ENCODE measurements around the gene NDOR1.

Gene NDOR1

GRCh38 chr9:137167747-137168572, 37.5 kb upstream of the NDOR1 start:
- DNase-seq: peak; percentile 65

GRCh38 chr9:137168573-137168903, 37.0 kb upstream of the NDOR1 start:
- DNase-seq: no peak

DNA sequence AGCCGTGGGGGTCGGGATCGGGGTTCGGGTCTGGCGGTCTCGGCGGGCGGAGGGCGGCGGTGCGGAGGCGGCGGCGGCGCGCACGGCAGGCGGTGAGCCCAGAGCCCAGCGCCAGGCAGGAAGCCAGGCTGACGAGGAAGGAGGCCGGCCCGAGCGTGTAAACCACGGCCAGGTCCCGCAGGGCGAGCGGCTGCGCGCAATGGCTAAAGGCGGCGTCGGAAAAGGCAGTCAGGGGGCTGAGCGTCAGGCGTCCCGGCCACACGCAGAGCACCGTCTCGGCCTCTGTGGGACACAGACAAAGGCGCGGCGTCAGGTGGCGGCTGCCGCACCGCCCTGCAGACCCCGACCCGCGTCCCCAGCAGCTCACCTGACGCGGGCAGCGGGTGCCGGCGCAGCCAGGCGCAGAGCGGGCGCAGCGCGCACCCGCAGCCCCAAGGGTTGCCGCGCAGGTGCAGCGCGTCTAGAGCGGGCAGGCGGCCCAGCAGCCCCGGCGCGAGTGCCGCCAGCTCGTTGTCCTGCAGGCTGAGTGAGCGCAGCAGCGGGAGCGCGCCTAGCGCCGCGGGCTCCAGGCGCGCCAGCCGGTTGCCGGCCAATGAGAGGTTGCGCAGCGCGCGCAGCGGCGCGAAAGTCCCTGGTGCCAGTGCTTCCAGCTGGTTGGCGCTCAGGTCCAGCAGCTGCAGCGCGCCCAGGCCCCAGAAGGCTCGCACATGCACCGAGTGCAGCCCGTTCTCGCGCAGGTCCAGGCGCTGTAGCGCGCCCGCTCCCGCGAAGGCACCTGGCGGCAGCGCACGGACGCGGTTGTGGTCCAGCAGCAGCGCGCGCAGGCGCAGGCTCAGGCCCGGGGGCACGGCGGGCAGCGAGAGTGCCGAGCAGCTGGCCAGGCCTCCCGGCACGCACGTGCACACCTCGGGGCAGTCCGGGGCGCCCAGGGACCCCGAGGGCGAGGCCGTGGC, 36.3 kb upstream of the NDOR1 start:
- peak; percentile 57 for DNase-seq

DNA sequence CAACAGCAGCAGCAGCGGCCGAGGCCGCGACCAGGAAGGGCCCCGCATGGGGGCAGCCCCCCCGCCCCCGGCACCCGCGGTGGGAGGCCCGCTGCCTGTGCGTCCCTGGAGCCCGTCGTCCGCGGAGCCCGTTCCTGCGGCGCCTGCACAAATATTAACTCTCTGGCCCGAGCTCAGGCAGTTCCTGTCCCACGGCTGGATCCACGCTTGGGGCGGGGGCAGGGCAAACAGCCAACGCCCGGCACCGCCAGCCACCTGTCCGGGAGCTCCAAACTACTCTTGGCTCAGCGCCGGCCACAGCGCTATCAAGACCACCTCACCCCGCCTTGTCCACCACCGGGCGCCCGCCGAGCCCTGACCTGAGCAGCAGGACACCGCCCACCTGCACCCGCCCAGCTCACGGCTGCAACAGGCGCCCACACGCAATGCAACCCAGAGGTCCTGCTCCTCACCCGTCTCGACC, 35.6 kb upstream of the NDOR1 start, which contains the start of gene LRRC26:
TSS of gene LRRC26 (minus strand) at position 156 of the 463 bp plus-strand sequence. CDS start at position 48, 108 bp downstream.
- DNase-seq: no peak

- DNase-seq: no peak
Observed at GRCh38 chr9:137170486-137171148, 34.9 kb upstream of the NDOR1 start.

DNA sequence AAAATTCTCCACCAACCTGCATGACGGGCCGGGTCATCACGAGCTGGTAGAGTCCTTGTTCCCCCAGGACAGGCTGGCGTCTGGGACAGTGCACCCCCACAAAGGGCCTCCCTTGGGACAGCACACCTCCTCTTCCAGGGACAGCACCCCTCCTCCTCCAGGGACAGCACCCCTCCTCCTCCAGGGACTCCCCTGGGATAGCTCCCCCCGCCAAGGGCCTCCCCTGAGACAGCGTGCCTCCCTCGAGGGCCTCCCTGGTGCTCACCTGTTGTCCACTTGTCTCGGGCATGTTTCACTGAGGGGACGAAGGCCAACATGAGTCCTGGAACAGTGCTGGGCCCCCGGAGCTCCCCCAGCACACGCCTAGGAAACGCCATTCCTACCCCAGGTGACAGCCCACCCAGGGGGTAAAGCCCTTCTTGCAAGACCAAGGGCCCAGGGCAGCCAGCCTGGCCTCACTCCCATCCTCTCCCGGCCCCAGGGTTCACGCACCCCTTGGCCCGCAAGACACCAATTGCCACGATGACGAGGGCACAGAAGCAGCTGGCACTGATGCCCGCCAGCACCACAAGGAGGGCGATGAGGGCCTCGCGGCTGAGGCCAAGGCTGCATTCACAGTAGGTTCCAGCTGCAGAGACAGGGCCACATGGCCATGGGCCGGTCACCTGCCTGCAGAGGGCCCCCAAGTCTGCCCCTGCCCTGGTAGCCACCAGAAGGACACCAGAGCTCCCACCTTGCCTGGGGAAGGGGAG, 34.2 kb upstream of the NDOR1 start:
- DNase-seq: no peak

DNA sequence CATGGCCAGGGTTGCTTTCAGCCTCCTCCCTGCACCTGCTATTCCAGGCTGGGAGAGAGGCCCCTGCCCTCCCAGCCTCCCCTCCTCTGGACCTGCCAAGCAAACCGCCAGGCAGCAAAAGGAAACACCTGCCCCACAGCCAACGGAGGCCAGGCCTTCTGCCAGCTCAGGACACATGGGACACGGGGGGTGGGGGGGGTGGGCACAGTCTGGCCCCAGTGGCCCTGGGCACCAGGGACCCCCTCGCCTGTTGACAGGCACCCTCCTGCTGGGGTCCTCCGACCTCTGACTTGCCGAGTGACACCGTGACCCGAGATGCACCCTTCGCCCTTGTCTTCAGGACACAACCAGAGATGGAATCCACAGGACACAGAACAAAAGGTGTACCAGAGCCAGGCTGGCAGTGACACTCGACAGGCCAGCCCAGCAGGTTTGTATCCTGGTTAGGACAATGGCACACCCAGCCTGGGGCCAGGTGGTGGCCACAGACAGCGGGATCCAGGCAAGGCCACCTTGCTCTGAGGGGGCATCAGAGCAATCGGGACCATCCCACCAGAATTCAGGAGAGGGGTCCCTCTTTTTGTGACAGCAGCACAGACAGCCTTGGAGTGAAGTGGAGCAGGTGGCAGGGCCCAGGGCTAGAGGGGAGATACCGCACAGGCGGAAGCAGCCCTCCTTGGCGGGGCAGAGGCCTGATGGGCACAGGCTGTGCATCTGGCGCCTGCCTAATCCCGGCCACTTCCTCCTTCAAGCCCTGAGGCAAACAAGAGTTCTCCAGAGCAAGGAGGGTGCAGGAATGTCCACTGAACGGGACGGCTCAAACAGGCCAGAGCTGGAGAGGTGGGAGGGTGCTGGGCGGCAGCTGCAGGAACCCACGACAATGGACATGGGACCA, 32.4 kb upstream of the NDOR1 start:
- peak; percentile 68 for DNase-seq

GRCh38 chr9:137173796-137174664, 31.5 kb upstream of the NDOR1 start:
- DNase-seq: no peak

DNA sequence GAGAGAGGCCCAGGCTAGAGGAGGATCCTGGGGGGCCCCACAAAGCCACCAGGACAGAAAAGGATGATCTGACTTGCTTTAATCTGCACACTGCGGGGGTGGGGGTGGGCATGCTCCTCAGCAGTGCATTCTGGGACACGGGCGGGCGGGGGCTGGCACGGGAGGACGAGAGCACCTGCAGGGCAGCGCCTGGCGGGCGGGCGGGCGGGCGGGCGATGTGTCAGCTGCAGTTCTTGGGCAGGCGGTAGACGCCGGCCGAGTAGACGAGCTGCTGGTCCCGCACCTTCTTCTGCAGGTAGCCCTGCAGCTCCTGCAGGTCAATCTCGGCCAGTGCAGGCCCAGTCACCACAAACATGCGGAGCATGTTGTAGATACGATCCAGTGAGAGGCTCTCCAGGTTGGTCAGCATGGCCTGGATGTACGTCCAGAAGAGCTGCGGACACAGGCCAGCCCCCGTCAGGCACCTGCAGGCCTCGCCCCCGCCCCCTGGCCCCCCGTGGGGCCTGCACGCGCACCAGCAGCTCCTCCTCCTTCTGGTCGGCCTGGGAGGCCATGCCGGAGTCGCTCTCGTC, 30.7 kb upstream of the NDOR1 start:
- DNase-seq: no peak

GRCh38 chr9:137175345-137175961, 30.0 kb upstream of the NDOR1 start:
- no peak for DNase-seq

DNA sequence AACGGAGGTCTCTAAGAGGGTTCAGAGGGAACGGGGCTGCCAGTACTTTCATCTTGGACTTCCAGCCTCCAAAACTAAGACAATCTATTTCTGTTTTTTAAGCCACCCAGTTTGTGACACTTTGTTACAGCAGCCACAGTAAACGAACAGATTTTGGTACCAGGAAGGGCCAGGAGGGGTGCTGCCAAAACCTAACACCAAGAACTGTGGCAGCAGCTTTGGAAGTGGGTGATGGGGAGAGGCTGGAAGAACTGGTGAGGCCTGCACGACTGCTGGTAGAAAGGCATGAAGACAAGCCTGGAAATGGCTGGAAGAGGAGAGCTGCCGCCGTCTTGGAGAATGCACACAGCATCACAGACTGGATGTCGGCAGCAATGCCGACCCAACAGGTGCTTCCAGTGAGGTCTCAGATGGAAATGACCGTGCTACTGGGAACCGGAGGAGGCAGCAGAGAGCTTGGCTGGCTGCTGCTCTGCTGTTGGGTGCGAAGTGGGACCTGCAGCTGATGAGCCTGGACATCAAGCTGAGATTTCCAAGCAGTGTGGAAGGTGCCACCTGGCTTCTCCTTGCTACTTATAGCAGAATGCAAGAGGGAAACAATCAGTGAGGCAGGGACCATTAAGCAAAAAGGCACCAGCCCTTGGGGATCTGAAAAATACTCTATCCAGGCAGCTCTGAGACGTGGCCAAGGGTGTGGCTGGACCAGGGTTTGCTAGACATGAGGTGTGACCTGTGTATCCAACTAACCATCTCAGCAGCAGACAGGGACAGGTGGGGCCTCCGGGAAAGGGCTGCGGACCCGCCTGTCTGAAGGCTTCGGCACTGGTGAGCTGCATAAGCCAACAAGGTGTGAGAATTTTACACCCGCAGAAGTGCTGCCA, 29.0 kb upstream of the NDOR1 start:
- DNase-seq: no peak

DNA sequence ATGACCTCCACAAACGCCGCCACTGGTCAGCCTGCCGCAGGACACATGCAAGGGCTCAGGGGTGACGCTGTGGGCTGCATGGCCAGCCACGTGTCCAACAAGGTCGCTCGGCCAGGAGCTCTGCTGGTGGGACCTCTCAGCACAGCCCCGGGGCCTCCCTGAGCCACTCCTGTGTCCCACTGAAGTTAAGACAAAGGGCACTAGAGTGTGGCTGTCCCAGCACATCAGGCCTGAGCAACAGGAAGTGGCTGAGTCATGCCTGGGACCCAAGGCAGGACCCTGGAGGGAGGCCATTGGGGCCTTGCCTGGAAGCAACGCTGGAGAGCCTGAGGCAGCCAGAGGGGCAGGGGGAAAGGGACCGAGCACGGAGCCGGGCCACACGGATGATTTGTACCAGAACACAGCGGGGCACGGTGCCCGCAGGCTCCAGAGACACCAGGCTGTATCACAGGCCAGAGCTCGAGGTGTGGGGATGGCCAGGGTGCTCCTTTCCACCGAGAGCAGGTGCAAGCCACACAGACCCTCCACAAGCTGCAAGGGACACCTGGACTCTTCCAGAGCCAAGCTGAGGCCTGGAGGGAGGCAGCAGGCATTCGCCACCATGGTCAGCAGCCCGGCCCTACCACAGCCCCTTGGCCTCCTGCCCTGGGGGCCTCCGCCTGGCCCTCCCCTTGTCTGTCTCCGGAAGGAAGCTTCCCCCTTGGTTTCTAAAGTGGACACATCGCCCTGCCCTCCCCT, 27.1 kb upstream of the NDOR1 start:
- no peak for DNase-seq

- DNase-seq: no peak
Observed at GRCh38 chr9:137178939-137179630, 26.4 kb upstream of the NDOR1 start.

- DNase-seq: no peak
Observed at GRCh38 chr9:137179761-137180160, 25.7 kb upstream of the NDOR1 start.

GRCh38 chr9:137180491-137180890, 25.0 kb upstream of the NDOR1 start:
- no peak for DNase-seq

GRCh38 chr9:137181680-137182079, 23.8 kb upstream of the NDOR1 start:
- DNase-seq: no peak

GRCh38 chr9:137182836-137183235, 22.7 kb upstream of the NDOR1 start:
- DNase-seq: no peak

Measured in GF-D8 (cell line).